Measurements from ENCODE around the gene PLXNA1. TPM values are rescaled to one million over a fixed set of nuclear protein-coding genes. Genes with fewer than 3 reads are reported as not detected.

PLXNA1 gene
- total RNA-seq, 1 donor from 2014 or later, result 63.3 TPM

- Histone ChIP-seq H3K27me3 (ENCODE audit: insufficient read depth, low read length) (no peaks in the 10 kb centered on the region), H3K4me2 (ENCODE audit: low read length) (no peak overlapping the region), H3K4me3 (ENCODE audit: insufficient read depth, low read depth, low read length) (no peak overlapping the region), H3K9ac (ENCODE audit: low read length) (no peak overlapping the region), H4K20me1 (ENCODE audit: insufficient read depth, low read length) (no peaks in the 10 kb centered on the region), H3K79me2 (ENCODE audit: insufficient read depth, low read length) (no peaks in the 10 kb centered on the region), H3K4me1 (ENCODE audit: insufficient read depth, low read length) (no peaks in the 10 kb centered on the region), H2AFZ (ENCODE audit: low read depth, low read length) (no peak overlapping the region), H3K9me3 (ENCODE audit: insufficient read depth, low read depth, low read length) (no peaks in the 10 kb centered on the region), H3K36me3 (ENCODE audit: insufficient read depth, low read length) (no peaks in the 10 kb centered on the region), H3K27ac (ENCODE audit: low read depth, low read length) (no peak overlapping the region)
- TF ChIP-seq EZH2 (IDR thresholded peaks at IDR 0.05; ENCODE audit: insufficient read depth, low read length) (no peak), CTCF (IDR thresholded peaks at IDR 0.05; ENCODE audit: insufficient read depth, low read depth, low read length) (no peak)
- Mint-ChIP-seq H3K36me3 (ENCODE audit: low read depth, unreplicated experiment) (peaks cover 16% of the 10 kb centered on the region), H3K27ac (ENCODE audit: unreplicated experiment) (no peak overlapping the region), H3K27me3 (ENCODE audit: low read depth, unreplicated experiment) (peaks cover 21% of the 10 kb centered on the region), H3K4me3 (ENCODE audit: unreplicated experiment) (no peak overlapping the region), H3K9me3 (ENCODE audit: unreplicated experiment) (peaks cover 5% of the 10 kb centered on the region), H3K4me1 (ENCODE audit: low read depth, unreplicated experiment) (peaks cover 6% of the 10 kb centered on the region)
- DNase-seq (ENCODE audit: low read depth) (no peak), FAIRE-seq (no peak)
Observed at GRCh38 chr3:126944089-126944965, 38.6 kb upstream of the PLXNA1 start.

GRCh38 chr3:126945171-126945721 is 37.7 kb upstream of the PLXNA1 start:
- H3K79me2 ChIP-seq (ENCODE audit: insufficient read depth, low read length), result no peaks in the 10 kb centered on the region
- Mint-ChIP-seq H3K27me3 (ENCODE audit: low read depth, unreplicated experiment) (peaks cover 21% of the 10 kb centered on the region), H3K27ac (ENCODE audit: unreplicated experiment) (no peak overlapping the region), H3K36me3 (ENCODE audit: low read depth, unreplicated experiment) (peaks cover 16% of the 10 kb centered on the region), H3K4me3 (ENCODE audit: unreplicated experiment) (no peak overlapping the region), H3K4me1 (ENCODE audit: low read depth, unreplicated experiment) (peaks cover 3% of the 10 kb centered on the region), H3K9me3 (ENCODE audit: unreplicated experiment) (peaks cover 5% of the 10 kb centered on the region)
- H3K27me3 ChIP-seq (ENCODE audit: insufficient read depth, low read length), result no peaks in the 10 kb centered on the region
- H2AFZ ChIP-seq (ENCODE audit: low read depth, low read length), result no peak overlapping the region
- H3K4me3 ChIP-seq (ENCODE audit: insufficient read depth, low read depth, low read length), result no peak overlapping the region
- no peak for TF ChIP-seq CTCF (IDR thresholded peaks at IDR 0.05; ENCODE audit: insufficient read depth, low read depth, low read length)
- TF ChIP-seq EZH2 (IDR thresholded peaks at IDR 0.05; ENCODE audit: insufficient read depth, low read length), result no peak
- no peak overlapping the region for H3K27ac ChIP-seq (ENCODE audit: low read depth, low read length)
- no peaks in the 10 kb centered on the region for H3K9me3 ChIP-seq (ENCODE audit: insufficient read depth, low read depth, low read length)
- no peak overlapping the region for H3K9ac ChIP-seq (ENCODE audit: low read length)
- no peaks in the 10 kb centered on the region for H3K36me3 ChIP-seq (ENCODE audit: insufficient read depth, low read length)
- FAIRE-seq, result no peak
- H4K20me1 ChIP-seq (ENCODE audit: insufficient read depth, low read length), result no peaks in the 10 kb centered on the region
- no peaks in the 10 kb centered on the region for H3K4me1 ChIP-seq (ENCODE audit: insufficient read depth, low read length)
- H3K4me2 ChIP-seq (ENCODE audit: low read length), result no peak overlapping the region
- DNase-seq (ENCODE audit: low read depth), result no peak

- no peak overlapping the region for H3K27ac ChIP-seq (ENCODE audit: low read depth, low read length)
Observed at GRCh38 chr3:126945891-126946290, 37.0 kb upstream of the PLXNA1 start.

More at GRCh38 chr3:126945891-126946290, 37.0 kb upstream of the PLXNA1 start:
- Histone ChIP-seq H3K4me3 (ENCODE audit: insufficient read depth, low read depth, low read length) (no peak overlapping the region), H3K9me3 (ENCODE audit: insufficient read depth, low read depth, low read length) (no peaks in the 10 kb centered on the region), H3K36me3 (ENCODE audit: insufficient read depth, low read length) (no peaks in the 10 kb centered on the region), H4K20me1 (ENCODE audit: insufficient read depth, low read length) (no peaks in the 10 kb centered on the region), H3K79me2 (ENCODE audit: insufficient read depth, low read length) (no peaks in the 10 kb centered on the region), H3K4me1 (ENCODE audit: insufficient read depth, low read length) (no peaks in the 10 kb centered on the region), H2AFZ (ENCODE audit: low read depth, low read length) (no peak overlapping the region), H3K4me2 (ENCODE audit: low read length) (no peak overlapping the region), H3K27me3 (ENCODE audit: insufficient read depth, low read length) (no peaks in the 10 kb centered on the region), H3K9ac (ENCODE audit: low read length) (no peak overlapping the region)
- peaks cover 5% of the 10 kb centered on the region for H3K9me3 Mint-ChIP-seq (ENCODE audit: unreplicated experiment)
- peaks cover 21% of the 10 kb centered on the region for H3K27me3 Mint-ChIP-seq (ENCODE audit: low read depth, unreplicated experiment)
- no peak overlapping the region for H3K4me3 Mint-ChIP-seq (ENCODE audit: unreplicated experiment)
- no peak for FAIRE-seq
- peaks cover 16% of the 10 kb centered on the region for H3K36me3 Mint-ChIP-seq (ENCODE audit: low read depth, unreplicated experiment)
- peaks cover 3% of the 10 kb centered on the region for H3K4me1 Mint-ChIP-seq (ENCODE audit: low read depth, unreplicated experiment)
- DNase-seq (ENCODE audit: low read depth), result no peak
- no peak for TF ChIP-seq EZH2 (IDR thresholded peaks at IDR 0.05; ENCODE audit: insufficient read depth, low read length)
- TF ChIP-seq CTCF (IDR thresholded peaks at IDR 0.05; ENCODE audit: insufficient read depth, low read depth, low read length), result no peak
- no peak overlapping the region for H3K27ac Mint-ChIP-seq (ENCODE audit: unreplicated experiment)

Measured in astrocyte (in vitro differentiated cells and primary cell).